Adrenal gland (tissue), 12 donors: ENCODE data around the gene RIN1. TPM values are rescaled to one million over a fixed set of nuclear protein-coding genes. Genes with fewer than 3 reads are reported as not detected.
"Not testable (repeated sequence)": the region's sequence is repeated elsewhere in the genome, so short reads cannot be mapped to it uniquely, and the experiment has no call there.

Experiments used
- DNase-seq, 7 donors: peaks; one replicate each; pipeline ENCODE4 v3.0.0-alpha.2; 2019 to 2020
- H3K27ac ChIP-seq, 5 donors: fragments of 200-600 bp; sonication (generic) in 4 of 5; 1 replicate in 3 of 5; 2 replicates in 2 of 5; pipeline versions ENCODE4 v1.5.1 to v1.8.0; 2016 to 2020; ENCODE audit warnings: mild to moderate bottlenecking in 1 of 5
- H3K27me3 ChIP-seq: fragments of 200-600 bp; 2 replicates; pipeline ENCODE4 v1.8.0; 2021
- H3K36me3 ChIP-seq, 2 donors: fragments of 200-600 bp; replicated peaks in 1 of 2; 1 replicate in 1 of 2; 2 replicates in 1 of 2; pipeline versions ENCODE4 v1.5.1 to v1.8.0; 2018 to 2022
- H3K4me1 ChIP-seq, 2 donors: fragments of 200-600 bp; replicated peaks in 1 of 2; 1 replicate in 1 of 2; 2 replicates in 1 of 2; pipeline versions ENCODE4 v1.5.1 to v1.8.0; 2018 to 2021
- H3K4me3 ChIP-seq, 4 donors: fragments of 200-600 bp; sonication (generic) in 3 of 4; one replicate each; pipeline ENCODE4 v1.5.1; 2016 to 2018
- H3K9me3 ChIP-seq, 3 donors: fragments of 200-600 bp; sonication (generic) in 1 of 3; replicated peaks in 1 of 3; 1 replicate in 2 of 3; 2 replicates in 1 of 3; pipeline versions ENCODE4 v1.5.1 to v1.8.0; 2016 to 2021
- POLR2A ChIP-seq, 2 donors: fragments of 450-650 bp; IDR thresholded peaks; one replicate each; pipeline ENCODE4 v1.6.1; 2017; ENCODE audit warnings: antibody characterized with exemption in 2 of 2, mild to moderate bottlenecking in 2 of 2, moderate library complexity in 1 of 2
- WGBS, 4 donors: extraction: QIAGEN DNeasy Blood & Tissue Kit in 2 of 4; methylation state at CpG; one replicate each; pipeline versions ENCODE4 v1.1.5 to v1.1.7; 2013 to 2017; 5-methylcytosine and 5-hydroxymethylcytosine counted together
- intact Hi-C, 2 donors: fragments of 100-400 bp; cut with DNase I; formaldehyde crosslinking; loops; one replicate each; pipeline versions ENCODE4 v1.14.1 to v1.15.0; 2022 to 2023
- polyA plus RNA-seq, 3 donors: library from polyadenylated mRNA; stranded (reverse); fragments of 200-250 nt in 2 of 3; fragments of 350-450 nt in 1 of 3; fragmentation: Illumina TruSeq in 1 of 3; extraction: RNeasy Lipid Tissue Mini Kit (QIAGEN cat#74804) in 1 of 3; gene quantifications; one replicate each; pipeline ENCODE4 v1.2.3, GENCODE V29; 2013 to 2014
- total RNA-seq, 9 donors: library from RNA; depleted of rRNA in 4 of 9; stranded (reverse); fragments of >200 nt in 4 of 9; fragments of 120-200 nt in 1 of 9; fragmentation: NEBNext Ultra II Directional in 1 of 9; extraction: Animal tissue kit (Norgen Biotek cat#: 25700) in 1 of 9; gene quantifications; one replicate each; pipeline versions ENCODE4 v1.1.0 to v1.2.4, GENCODE V29; 2013 to 2023
- TF ChIP-seq, protein P1 (sequence below), 6 experiments: fragments of 450-650 bp in 4 of 6; fragments of 200-600 bp in 2 of 6; sonication (generic) in 1 of 6; IDR thresholded peaks; 1 replicate in 5 of 6; 2 replicates in 1 of 6; pipeline versions ENCODE4 v1.5.1 to v1.8.0; 2016 to 2021; ENCODE audit warnings: antibody characterized with exemption in 6 of 6, mild to moderate bottlenecking in 2 of 6, moderate library complexity in 1 of 6
- donor health status: healthy with polysubstance abuse.
- donor health status: Bipolar disorder and iron deficiency.
- donor health status: DM: yes; HTN: yes; CAD: no.
- donor health status: DM: no; HTN: no; CAD: no.
- donor health status: DM: no; HTN: no; CAD: no.
- donor health status: DM: yes; HTN: yes; CAD: no.

The RIN1 gene
- total and polyA plus RNA-seq, 12 donors: 1.6 to 15.2 (median 7.1) TPM

DNA sequence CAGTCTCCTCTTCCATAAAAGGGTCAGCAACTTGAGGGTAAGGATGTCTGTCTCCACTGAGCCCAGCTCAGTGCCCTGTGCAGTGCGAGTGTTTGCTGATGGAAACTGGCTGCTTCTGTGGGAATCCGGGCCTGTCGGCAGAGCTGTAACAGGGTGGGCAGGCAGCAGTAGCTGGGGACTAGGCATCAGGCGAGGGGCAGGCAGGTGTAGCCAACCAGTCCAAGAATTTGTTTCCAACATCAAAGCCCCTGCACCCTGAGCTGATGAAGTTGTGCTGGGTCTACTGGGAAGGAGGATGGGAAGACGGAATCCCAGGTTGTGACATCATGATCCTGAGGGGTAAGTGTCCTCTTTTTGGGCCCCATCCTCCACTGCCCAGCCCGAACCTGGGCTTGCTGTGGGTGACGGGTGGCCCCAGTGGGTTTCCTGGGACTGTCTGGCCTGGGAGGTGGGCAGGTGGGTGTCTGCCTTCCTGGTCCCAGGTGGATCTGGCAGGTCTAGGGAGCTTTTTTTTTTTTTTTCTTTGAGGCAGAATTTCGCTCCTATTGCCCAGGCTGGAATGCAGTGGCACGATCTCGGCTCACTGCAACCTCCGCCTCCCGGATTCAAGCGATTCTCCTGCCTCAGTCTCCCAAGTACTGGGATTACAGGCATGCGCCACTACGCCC is 24.3 kb upstream of the RIN1 start:
- H3K4me3 ChIP-seq: no peak overlapping the region
- DNase-seq: no peak
- no peaks in the 10 kb centered on the region for H3K4me1 ChIP-seq
- H3K36me3 ChIP-seq: no peaks in the 10 kb centered on the region
- no peak overlapping the region for H3K27ac ChIP-seq
- TF ChIP-seq POLR2A (IDR thresholded peaks at IDR 0.05): no peak
- TF ChIP-seq, protein P1, sequence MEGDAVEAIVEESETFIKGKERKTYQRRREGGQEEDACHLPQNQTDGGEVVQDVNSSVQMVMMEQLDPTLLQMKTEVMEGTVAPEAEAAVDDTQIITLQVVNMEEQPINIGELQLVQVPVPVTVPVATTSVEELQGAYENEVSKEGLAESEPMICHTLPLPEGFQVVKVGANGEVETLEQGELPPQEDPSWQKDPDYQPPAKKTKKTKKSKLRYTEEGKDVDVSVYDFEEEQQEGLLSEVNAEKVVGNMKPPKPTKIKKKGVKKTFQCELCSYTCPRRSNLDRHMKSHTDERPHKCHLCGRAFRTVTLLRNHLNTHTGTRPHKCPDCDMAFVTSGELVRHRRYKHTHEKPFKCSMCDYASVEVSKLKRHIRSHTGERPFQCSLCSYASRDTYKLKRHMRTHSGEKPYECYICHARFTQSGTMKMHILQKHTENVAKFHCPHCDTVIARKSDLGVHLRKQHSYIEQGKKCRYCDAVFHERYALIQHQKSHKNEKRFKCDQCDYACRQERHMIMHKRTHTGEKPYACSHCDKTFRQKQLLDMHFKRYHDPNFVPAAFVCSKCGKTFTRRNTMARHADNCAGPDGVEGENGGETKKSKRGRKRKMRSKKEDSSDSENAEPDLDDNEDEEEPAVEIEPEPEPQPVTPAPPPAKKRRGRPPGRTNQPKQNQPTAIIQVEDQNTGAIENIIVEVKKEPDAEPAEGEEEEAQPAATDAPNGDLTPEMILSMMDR (IDR thresholded peaks at IDR 0.05): no peak
- H3K9me3 ChIP-seq: no peaks in the 10 kb centered on the region
- intact Hi-C loops: no loop called here
- 93 to 96% (median 94%) methylated on average over 14 to 15 of the region's 15 CpGs for WGBS, 4 donors
- H3K27me3 ChIP-seq: no peaks in the 10 kb centered on the region

DNA sequence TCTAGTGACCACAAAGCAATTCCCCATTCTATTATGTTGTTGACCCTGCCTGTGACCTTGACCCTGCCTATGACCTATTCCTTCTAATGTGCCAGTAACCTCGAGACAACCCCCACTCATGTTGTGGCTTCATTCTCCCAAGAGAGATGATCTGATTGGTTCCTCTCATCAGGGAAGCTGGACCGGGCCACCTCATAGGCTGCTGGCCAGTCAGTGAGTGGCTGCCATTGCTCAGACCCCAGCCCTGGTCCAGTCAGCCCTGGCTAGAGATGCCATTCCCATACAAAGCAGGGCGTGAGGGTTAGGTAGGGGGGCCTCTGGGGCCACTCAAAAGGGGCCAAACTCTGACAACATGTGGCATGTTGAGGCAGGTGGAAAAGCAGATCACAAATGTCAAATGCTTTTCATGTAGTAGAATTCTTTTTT is 23.4 kb upstream of the RIN1 start:
- Histone ChIP-seq H3K27ac (no peak overlapping the region), H3K4me1 (no peaks in the 10 kb centered on the region), H3K9me3 (no peaks in the 10 kb centered on the region), H3K4me3 (no peak overlapping the region), H3K27me3 (no peaks in the 10 kb centered on the region), H3K36me3 (no peaks in the 10 kb centered on the region)
- intact Hi-C loops: no loop called here
- 64 to 70% (median 69%) methylated on average over 2 to 3 of the region's 3 CpGs for WGBS, 4 donors
- DNase-seq: no peak
- TF ChIP-seq, protein P1 (IDR thresholded peaks at IDR 0.05): no peak
- TF ChIP-seq POLR2A (IDR thresholded peaks at IDR 0.05): no peak

DNA sequence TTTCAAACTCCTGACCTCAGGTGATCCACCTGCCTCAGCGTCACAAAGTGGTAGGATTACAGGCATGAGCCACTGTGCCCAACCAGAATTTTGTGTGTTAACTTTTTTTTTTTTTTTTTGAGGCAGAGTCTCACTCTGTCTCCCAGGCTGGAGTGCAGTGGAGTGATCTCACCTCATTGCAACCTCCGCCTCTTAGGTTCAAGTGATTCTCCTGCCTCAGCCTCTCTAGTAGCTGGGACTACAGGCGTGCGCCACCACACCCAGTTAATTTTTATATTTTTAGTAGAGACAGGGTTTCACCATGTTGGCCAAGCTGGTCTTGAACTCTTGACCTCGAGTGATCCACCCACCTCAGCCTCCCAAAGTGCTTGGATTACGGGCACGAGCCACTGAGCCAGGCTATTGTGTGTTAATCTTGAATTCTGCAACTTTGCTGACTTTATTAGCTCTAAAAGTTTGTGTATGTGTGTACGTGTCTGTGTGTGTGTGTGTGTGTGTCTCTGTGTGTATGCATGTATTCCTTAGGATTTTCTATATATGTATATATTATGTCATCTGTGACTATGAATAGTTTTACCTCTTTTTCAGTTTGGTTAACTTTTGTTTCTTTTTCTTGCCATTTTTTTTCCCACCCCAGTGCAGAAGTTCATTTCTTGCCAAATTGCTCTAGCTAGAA is 14.5 kb upstream of the RIN1 start:
- H3K4me3 ChIP-seq, H3K9me3 ChIP-seq, H3K27me3 ChIP-seq, H3K36me3 ChIP-seq, H3K27ac ChIP-seq, DNase-seq, intact Hi-C loops: not testable (repeated sequence)
- 77 to 89% (median 88%) methylated on average over 8 of the region's 8 CpGs for WGBS, 4 donors
- H3K4me1 ChIP-seq: peaks cover 13 to 15% of the 10 kb centered on the region in 2 donors

DNA sequence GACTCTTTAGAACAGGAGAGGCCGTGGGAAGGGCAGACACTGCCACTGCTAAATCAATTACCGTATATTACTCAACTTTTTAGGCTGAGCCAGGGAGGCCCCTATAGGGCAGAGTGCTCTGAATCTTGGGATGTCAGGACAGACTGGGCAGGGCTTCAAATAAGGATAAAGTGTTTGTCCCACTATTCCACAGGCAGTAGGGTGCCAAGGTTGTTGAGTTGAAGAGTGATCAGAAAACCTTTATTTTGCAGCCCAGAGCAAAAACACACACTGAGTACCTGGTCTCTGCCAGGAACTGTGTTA is 12.8 kb upstream of the RIN1 start:
- 65 to 84% (median 72%) methylated on average over 2 of the region's 2 CpGs for WGBS, 4 donors
- Histone ChIP-seq H3K27me3 (no peaks in the 10 kb centered on the region), H3K36me3 (no peaks in the 10 kb centered on the region), H3K4me1 (peaks cover 25% of the 10 kb centered on the region in 2 donors), H3K9me3 (no peaks in the 10 kb centered on the region), H3K27ac (no peak overlapping the region), H3K4me3 (no peak overlapping the region)
- DNase-seq: no peak
- intact Hi-C loops: no loop called here
- TF ChIP-seq POLR2A (IDR thresholded peaks at IDR 0.05): no peak
- TF ChIP-seq, protein P1 (IDR thresholded peaks at IDR 0.05): no peak
